Measurements from ENCODE around the gene SLCO3A1. TPM values are rescaled to one million over a fixed set of nuclear protein-coding genes. Genes with fewer than 3 reads are reported as not detected.

The SLCO3A1 gene
- total RNA-seq, 1 donor from 2014 or later, result 65.8 TPM

DNA sequence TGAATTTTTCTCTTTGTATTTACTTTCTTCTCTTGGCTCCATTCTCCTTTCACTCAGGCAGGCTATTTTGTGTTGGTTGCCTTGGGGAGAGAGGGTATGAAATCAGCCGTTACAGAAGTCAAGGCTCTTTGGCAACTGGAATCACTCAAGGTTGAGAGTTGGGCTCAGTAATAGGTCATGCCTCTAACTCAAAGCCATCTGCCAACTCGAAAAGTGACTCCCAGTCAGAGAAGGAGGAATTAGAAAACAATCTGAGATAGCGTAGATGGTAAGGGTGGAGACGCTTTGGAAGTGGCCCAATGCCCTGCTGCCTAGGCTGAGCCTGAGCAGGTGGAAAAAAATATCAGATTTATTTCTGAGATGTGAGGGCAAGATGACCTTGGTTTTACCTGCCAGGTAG is 334.5 kb downstream of the SLCO3A1 start:
- no peak for DNase-seq (ENCODE audit: extremely low spot score in 2 of 2)
- intact Hi-C loops (cut with DNase I), result no loop called here
- no peak overlapping the region for H3K4me3 ChIP-seq
- H3K36me3 ChIP-seq, result no peaks in the 10 kb centered on the region
- H3K4me1 ChIP-seq, result no peaks in the 10 kb centered on the region
- H3K27me3 ChIP-seq, result no peaks in the 10 kb centered on the region
- no peak overlapping the region for H3K27ac ChIP-seq
- H3K9me3 ChIP-seq, result no peaks in the 10 kb centered on the region
- TF ChIP-seq POLR2A (IDR thresholded peaks at IDR 0.05) (no peak), POLR2AphosphoS5 (IDR thresholded peaks at IDR 0.05; ENCODE audit: insufficient read depth in 1 of 2, low read depth in 1 of 2) (no peak)

DNA sequence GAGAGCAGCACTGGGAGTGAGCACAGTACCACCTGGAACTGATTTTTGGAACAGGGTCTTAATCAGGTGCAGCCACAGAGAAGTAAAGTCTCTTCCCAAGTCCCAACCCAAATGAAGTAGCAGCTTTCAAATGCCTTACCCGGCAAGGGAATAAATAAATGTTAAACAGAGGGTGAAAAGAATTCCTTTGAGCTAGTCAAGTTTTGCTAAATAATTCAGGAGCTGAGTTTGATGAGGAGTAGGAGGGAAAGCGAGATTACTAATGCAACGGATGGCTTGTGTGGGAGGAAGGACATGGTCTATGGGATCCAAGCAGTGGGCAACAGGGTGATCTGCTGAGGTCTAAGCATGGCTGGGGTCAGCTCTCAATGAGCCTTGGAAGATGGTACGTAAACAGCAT is 335.7 kb downstream of the SLCO3A1 start:
- intact Hi-C loops (cut with DNase I), result no loop called here
- TF ChIP-seq POLR2A (IDR thresholded peaks at IDR 0.05), result no peak
- TF ChIP-seq POLR2AphosphoS5 (IDR thresholded peaks at IDR 0.05; ENCODE audit: insufficient read depth in 1 of 2, low read depth in 1 of 2), result no peak
- no peak for TF ChIP-seq CTCF (IDR thresholded peaks at IDR 0.05)

GRCh38 chr15:92195241-92195640 is 341.7 kb downstream of the SLCO3A1 start:
- H3K4me1 ChIP-seq, result no peaks in the 10 kb centered on the region
- no peak for TF ChIP-seq POLR2AphosphoS5 (IDR thresholded peaks at IDR 0.05; ENCODE audit: insufficient read depth in 1 of 2, low read depth in 1 of 2)
- no peak for TF ChIP-seq CTCF (IDR thresholded peaks at IDR 0.05)
- TF ChIP-seq POLR2A (IDR thresholded peaks at IDR 0.05), result no peak
- H3K36me3 ChIP-seq, result no peaks in the 10 kb centered on the region
- H3K9me3 ChIP-seq, result no peaks in the 10 kb centered on the region
- DNase-seq (ENCODE audit: extremely low spot score in 2 of 2), result no peak
- H3K4me3 ChIP-seq, result no peak overlapping the region
- no peaks in the 10 kb centered on the region for H3K27me3 ChIP-seq
- intact Hi-C loops (cut with DNase I), result no loop called here
- H3K27ac ChIP-seq, result no peak overlapping the region

More for the DNA sequence above, 335.7 kb downstream of the SLCO3A1 start:
- Histone ChIP-seq H3K4me3 (no peak overlapping the region), H3K4me1 (no peaks in the 10 kb centered on the region), H3K9me3 (no peaks in the 10 kb centered on the region), H3K27ac (no peak overlapping the region), H3K27me3 (no peaks in the 10 kb centered on the region), H3K36me3 (no peaks in the 10 kb centered on the region)
- DNase-seq (ENCODE audit: extremely low spot score in 2 of 2), result no peak

DNA sequence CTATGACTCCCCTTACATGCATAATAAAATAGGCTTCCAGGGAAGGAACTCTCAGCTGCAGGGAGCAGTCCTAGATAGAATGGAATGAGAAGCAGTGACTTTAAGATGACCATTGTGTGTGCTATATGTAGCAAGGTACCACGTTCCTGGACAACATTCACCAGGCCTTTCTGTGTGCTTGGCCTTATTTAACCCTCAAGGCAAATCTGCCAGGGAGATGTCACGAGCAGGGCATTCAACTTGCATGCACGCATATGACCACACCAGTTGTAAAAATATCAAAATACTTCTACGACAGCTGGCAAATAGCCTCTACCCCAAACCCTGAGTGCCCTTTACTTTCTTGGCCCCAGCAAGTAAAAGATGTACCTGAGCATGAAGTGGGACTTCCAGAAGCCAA is 342.8 kb downstream of the SLCO3A1 start:
- no peak overlapping the region for H3K27ac ChIP-seq
- no peaks in the 10 kb centered on the region for H3K4me1 ChIP-seq
- no peaks in the 10 kb centered on the region for H3K27me3 ChIP-seq
- DNase-seq (ENCODE audit: extremely low spot score in 2 of 2), result peak in 1 of 2 donors; percentile 54
- intact Hi-C loops (cut with DNase I), result no loop called here
- H3K36me3 ChIP-seq, result no peaks in the 10 kb centered on the region
- H3K4me3 ChIP-seq, result no peak overlapping the region
- H3K9me3 ChIP-seq, result no peaks in the 10 kb centered on the region
- TF ChIP-seq CTCF (IDR thresholded peaks at IDR 0.05) (no peak), POLR2A (IDR thresholded peaks at IDR 0.05) (no peak), POLR2AphosphoS5 (IDR thresholded peaks at IDR 0.05; ENCODE audit: insufficient read depth in 1 of 2, low read depth in 1 of 2) (no peak)

DNA sequence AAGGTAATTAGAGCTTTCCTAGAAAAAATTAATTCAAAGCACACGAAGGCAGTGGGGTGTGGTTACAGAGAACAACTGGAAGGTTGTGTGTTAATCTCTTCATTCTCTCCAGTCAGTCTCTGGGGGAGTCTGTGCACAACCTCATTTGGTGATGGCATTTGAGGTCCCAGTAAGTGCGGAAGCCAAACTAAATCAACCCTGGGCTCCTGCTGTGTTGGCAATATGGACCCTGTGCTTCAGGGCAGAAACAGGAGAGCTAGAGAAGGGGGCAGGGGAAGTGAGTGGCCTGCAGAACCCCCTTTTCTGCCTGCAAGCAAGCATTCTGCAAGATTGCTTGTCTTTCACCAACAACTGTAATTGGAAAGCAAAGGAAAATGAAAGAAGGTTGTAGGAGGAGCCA is 344.2 kb downstream of the SLCO3A1 start:
- no peaks in the 10 kb centered on the region for H3K9me3 ChIP-seq
- no peak overlapping the region for H3K4me3 ChIP-seq
- H3K36me3 ChIP-seq, result no peaks in the 10 kb centered on the region
- peak in 1 of 2 donors; percentile 37 for DNase-seq (ENCODE audit: extremely low spot score in 2 of 2)
- H3K4me1 ChIP-seq, result no peaks in the 10 kb centered on the region
- no peak overlapping the region for H3K27ac ChIP-seq
- no peaks in the 10 kb centered on the region for H3K27me3 ChIP-seq
- intact Hi-C loops (cut with DNase I), result no loop called here
- TF ChIP-seq CTCF (IDR thresholded peaks at IDR 0.05), result no peak
- no peak for TF ChIP-seq POLR2A (IDR thresholded peaks at IDR 0.05)
- no peak for TF ChIP-seq POLR2AphosphoS5 (IDR thresholded peaks at IDR 0.05; ENCODE audit: insufficient read depth in 1 of 2, low read depth in 1 of 2)
